Endothelial cell of umbilical vein (primary cell): Measurements from ENCODE around the gene ZNF688. TPM values are rescaled to one million over a fixed set of nuclear protein-coding genes. Genes with fewer than 3 reads are reported as not detected.
A peak's percentile ranks its signal among the peaks of the same experiment; 100 is the strongest.

ENCODE experiments used
- BruUV-seq: library from RNA; stranded (reverse); fragments of 400-500 nt; replicated peaks from 2 replicates; lab custom pipeline; 2021; lab: Mats Ljungman, UMichigan
- CTCF ChIA-PET: fragments of 300-600, 350-600 bp; sonication (Branson Sonifier 250); formaldehyde crosslinking; loops from one replicate; lab custom pipeline; 2021; ENCODE audit warnings: antibody characterized with exemption, inconsistent platforms; lab: Charles Lee
- POLR2A ChIA-PET: fragments of 300-600, 350-600 bp; sonication (Branson Sonifier 250); formaldehyde crosslinking; loops from one replicate; lab custom pipeline; 2021; ENCODE audit warnings: antibody characterized with exemption, inconsistent platforms; lab: Charles Lee
- DNase-seq: peaks from one replicate; pipeline ENCODE4 v3.0.0-alpha.2; 2011; ENCODE audit warnings: low read depth, low spot score
- FAIRE-seq: peaks from 2 replicates; lab custom pipeline; 2011; peaks lifted over from hg19 to GRCh38; lab: Jason Lieb, UNC
- H2AFZ ChIP-seq: 2 replicates; pipeline ENCODE4 v1.6.0; 2012; ENCODE audit warnings: low read depth, low read length, control low read depth, inconsistent platforms
- H3K27ac ChIP-seq: 2 replicates; pipeline ENCODE4 v1.5.1; 2011; ENCODE audit warnings: low read depth, mild to moderate bottlenecking, control low read depth, low read length, moderate library complexity; ENCODE audit not compliant: insufficient read depth
- H3K27me3 ChIP-seq, 2 experiments: 2 replicates each; pipeline versions ENCODE4 v1.6.0 to v1.6.1; 2011; ENCODE audit warnings: low read length in 2 of 2, mixed read lengths in 1 of 2; ENCODE audit not compliant: control insufficient read depth in 2 of 2, insufficient read depth in 2 of 2
- H3K36me3 ChIP-seq, 2 experiments: 2 replicates in 1 of 2; 3 replicates in 1 of 2; pipeline ENCODE4 v1.5.1; 2011; ENCODE audit warnings: low read length in 2 of 2, mild to moderate bottlenecking in 1 of 2, moderate library complexity in 1 of 2; ENCODE audit not compliant: control insufficient read depth in 2 of 2, insufficient read depth in 2 of 2; ENCODE audit errors: extremely low read depth in 1 of 2
- H3K4me1 ChIP-seq: 3 replicates; pipeline ENCODE4 v1.5.1; 2011; ENCODE audit warnings: mild to moderate bottlenecking, low read length; ENCODE audit not compliant: control insufficient read depth, insufficient read depth; ENCODE audit errors: extremely low read depth
- H3K4me2 ChIP-seq: 2 replicates; pipeline ENCODE4 v1.6.1; 2011; ENCODE audit warnings: low read length, control low read depth, mixed read lengths; ENCODE audit not compliant: insufficient read depth
- H3K4me3 ChIP-seq, 3 experiments: fragments of 200-600 bp in 1 of 3; sonication (generic), shearing (Covaris generic) in 1 of 3; replicated peaks in 1 of 3; 2 replicates each; pipeline ENCODE4 v1.5.1; 2011 to 2016; ENCODE audit warnings: control low read depth in 3 of 3, low read length in 3 of 3, mild to moderate bottlenecking in 2 of 3, inconsistent platforms in 1 of 3, low read depth in 1 of 3, moderate library complexity in 1 of 3; ENCODE audit not compliant: insufficient read depth in 1 of 3
- H3K79me2 ChIP-seq: 2 replicates; pipeline ENCODE4 v1.6.0; 2012; ENCODE audit warnings: low read length, inconsistent platforms; ENCODE audit not compliant: control insufficient read depth, insufficient read depth
- H3K9ac ChIP-seq: replicated peaks from 2 replicates; pipeline ENCODE3; 2011; ENCODE audit warnings: low read length, control low read depth; ENCODE audit not compliant: insufficient read depth; ENCODE audit errors: extremely low read depth
- H3K9me1 ChIP-seq: replicated peaks from 3 replicates; pipeline ENCODE4 v1.6.0; 2011; ENCODE audit warnings: mild to moderate bottlenecking, low read length; ENCODE audit not compliant: control insufficient read depth, insufficient read depth; ENCODE audit errors: extremely low read depth
- H3K9me3 ChIP-seq: replicated peaks from 2 replicates; pipeline ENCODE4 v1.5.1; 2012; ENCODE audit warnings: low read length, inconsistent platforms; ENCODE audit not compliant: control insufficient read depth, insufficient read depth
- H4K20me1 ChIP-seq: replicated peaks from 2 replicates; pipeline ENCODE3; 2011; ENCODE audit warnings: mild to moderate bottlenecking, low read length; ENCODE audit not compliant: control insufficient read depth, insufficient read depth; ENCODE audit errors: extremely low read depth
- CTCF ChIP-seq, 2 donors: IDR thresholded peaks; 1 replicate in 1 of 2; 2 replicates in 1 of 2; pipeline ENCODE4 v1.5.1; 2011; ENCODE audit warnings: low read length in 2 of 2, mild to moderate bottlenecking in 2 of 2, moderate library complexity in 2 of 2, control low read depth in 1 of 2, inconsistent platforms in 1 of 2, low read depth in 1 of 2; ENCODE audit not compliant: insufficient read depth in 1 of 2; ENCODE audit errors: extremely low read depth in 1 of 2
- MAX ChIP-seq: IDR thresholded peaks from 2 replicates; pipeline ENCODE4 v1.6.1; 2011; ENCODE audit not compliant: insufficient read depth, insufficient read length
- MYC ChIP-seq: IDR thresholded peaks from one replicate; pipeline ENCODE4 v1.6.1; 2011; ENCODE audit warnings: mild to moderate bottlenecking, low read depth, low read length
- dilution Hi-C: fragments of 300-500 bp; cut with MboI; formaldehyde crosslinking; loops from one replicate; pipeline ENCODE4 v1.15.0; 2019; ENCODE audit warnings: low sequenced_read_pairs; ENCODE audit not compliant: extremely low pct_ligation_motif_present
- intact Hi-C: fragments of 100-400 bp; cut with micrococcal nuclease; formaldehyde crosslinking; loops from one replicate; pipeline ENCODE4 v1.10.0; 2022
- polyA plus RNA-seq, 4 experiments: library from polyadenylated mRNA; depleted of rRNA in 3 of 4; stranded (reverse) in 3 of 4; unstranded in 1 of 4; fragments of >200 nt; gene quantifications; 2 replicates each; pipeline versions ENCODE4 v1.2.1 to v1.2.3, GENCODE V29; 2011 to 2012; ENCODE audit warnings: missing spikeins in 1 of 4
- total RNA-seq: library from RNA; stranded (reverse); gene quantifications from 2 replicates; pipeline ENCODE4 v1.2.3, GENCODE V29; 2021

Gene ZNF688
- total and polyA plus RNA-seq, 2 donors (not counting 3 experiments of a cell fraction or from before 2014, with no cell fraction given) = 5.4 to 10.9 TPM

GRCh38 chr16:30535777-30536190 lies 35.7 kb downstream of the ZNF688 start:
- BruUV-seq = no TSS peak
- Histone ChIP-seq H3K36me3 (peaks cover 0 to 2% of the 10 kb centered on the region in 2 experiments), H3K4me2 (peak overlapping the region; percentile 78), H3K27ac (no peak overlapping the region), H2AFZ (peak overlapping the region; percentile 98), H3K9ac (peak overlapping the region; percentile 90), H4K20me1 (no peaks in the 10 kb centered on the region), H3K4me1 (peaks cover 14% of the 10 kb centered on the region), H3K79me2 (peaks cover 2% of the 10 kb centered on the region), H3K27me3 (no peaks in the 10 kb centered on the region), H3K9me3 (no peaks in the 10 kb centered on the region), H3K4me3 (peak overlapping the region in 2 of 3 experiments; percentile 67 to 76), H3K9me1 (no peaks in the 10 kb centered on the region)
- dilution Hi-C loops (no loop called here), intact Hi-C loops (loop anchor here (1.0 to 2.0 kb wide), 2 partner anchors 23 to 91 kb away; partner anchors contain the start of genes SEPHS2 and ZNF764)
- ChIA-PET CTCF (interaction anchor here (0.6 to 2.8 kb wide), 30 partner anchors 8 to 158 kb away, joined by 3 to 30 read pairs (median 4); partner anchors contain the start of genes DCTPP1, ZNF48, ZNF688 and ZNF689), POLR2A (interaction anchor here (1.8 kb wide), 1 partner anchor 22 kb away, joined by 13 read pairs; the partner anchor contains the start of gene ZNF764)
- no peak for FAIRE-seq
- peak; percentile 69 for DNase-seq
- TF ChIP-seq MYC (no peak), MAX (no peak), CTCF (IDR thresholded peaks at IDR 0.05; ENCODE audit: extremely low read depth in 1 of 2, insufficient read depth in 1 of 2, low read depth in 1 of 2, low read length in 2 of 2) (peak; percentile 40 to 77)
